AG10803 (cell line): ENCODE data around the gene COL27A1.
A peak's percentile ranks its signal among the peaks of the same experiment; 100 is the strongest.

Source experiments
- DNase-seq: peaks from one replicate; pipeline ENCODE4 v3.0.0; 2010; ENCODE audit warnings: low read depth
- H3K4me3 ChIP-seq: 2 replicates; pipeline ENCODE4 v1.5.1; 2011; ENCODE audit warnings: mild to moderate bottlenecking, low read length, control low read depth
- TF ChIP-seq, protein P1 (sequence below): conservative IDR thresholded peaks from 2 replicates; pipeline ENCODE4 v1.5.1; 2011; ENCODE audit warnings: mild to moderate bottlenecking, low read length, control low read depth, inconsistent platforms

The COL27A1 gene

DNA sequence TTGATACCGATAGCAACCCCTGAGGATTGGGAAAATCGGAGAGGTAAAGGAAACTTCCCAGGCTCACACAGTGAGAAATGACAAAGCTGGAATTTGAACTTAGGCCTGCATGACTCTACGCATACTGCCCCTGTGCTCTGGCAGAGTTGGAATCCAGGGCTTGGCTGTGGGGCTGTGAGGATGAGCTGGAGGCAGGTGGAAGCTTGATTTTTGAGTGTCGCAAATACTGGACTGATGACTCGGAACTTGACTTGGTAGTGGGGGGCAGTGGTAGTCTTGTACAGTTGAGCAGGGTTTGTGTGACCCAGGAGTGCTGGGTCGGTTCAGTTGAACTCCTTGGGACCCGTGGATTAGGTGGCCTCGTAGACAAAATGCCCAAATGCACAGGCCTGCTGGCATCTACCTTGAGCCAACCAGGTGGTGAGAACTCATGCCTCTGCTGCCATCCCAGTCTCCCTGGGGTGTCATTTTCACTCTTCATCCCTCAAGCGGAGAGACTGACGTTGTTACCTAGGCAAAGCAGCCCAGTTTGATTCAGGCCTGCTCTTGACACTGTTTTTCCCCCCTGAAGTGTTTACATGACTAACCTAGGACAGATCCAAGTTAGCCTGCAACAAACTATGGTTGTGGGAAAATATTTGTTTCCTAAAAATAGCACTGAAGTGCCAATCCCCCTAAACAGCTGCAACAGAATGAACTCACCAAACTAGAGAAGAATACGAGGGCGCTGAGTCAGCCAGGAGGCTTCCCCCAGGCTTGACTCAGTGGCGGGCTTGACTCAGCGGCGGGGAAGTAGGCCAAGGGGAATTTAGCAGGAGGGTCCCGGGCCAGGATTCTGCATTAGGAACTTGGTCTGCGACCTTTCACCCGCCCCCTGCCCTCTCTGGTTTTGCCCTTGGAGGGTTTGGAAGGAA lies 121.8 kb downstream of the COL27A1 start:
- H3K4me3 ChIP-seq, result no peak overlapping the region
- DNase-seq, result peak; percentile 95
- TF ChIP-seq, protein P1, sequence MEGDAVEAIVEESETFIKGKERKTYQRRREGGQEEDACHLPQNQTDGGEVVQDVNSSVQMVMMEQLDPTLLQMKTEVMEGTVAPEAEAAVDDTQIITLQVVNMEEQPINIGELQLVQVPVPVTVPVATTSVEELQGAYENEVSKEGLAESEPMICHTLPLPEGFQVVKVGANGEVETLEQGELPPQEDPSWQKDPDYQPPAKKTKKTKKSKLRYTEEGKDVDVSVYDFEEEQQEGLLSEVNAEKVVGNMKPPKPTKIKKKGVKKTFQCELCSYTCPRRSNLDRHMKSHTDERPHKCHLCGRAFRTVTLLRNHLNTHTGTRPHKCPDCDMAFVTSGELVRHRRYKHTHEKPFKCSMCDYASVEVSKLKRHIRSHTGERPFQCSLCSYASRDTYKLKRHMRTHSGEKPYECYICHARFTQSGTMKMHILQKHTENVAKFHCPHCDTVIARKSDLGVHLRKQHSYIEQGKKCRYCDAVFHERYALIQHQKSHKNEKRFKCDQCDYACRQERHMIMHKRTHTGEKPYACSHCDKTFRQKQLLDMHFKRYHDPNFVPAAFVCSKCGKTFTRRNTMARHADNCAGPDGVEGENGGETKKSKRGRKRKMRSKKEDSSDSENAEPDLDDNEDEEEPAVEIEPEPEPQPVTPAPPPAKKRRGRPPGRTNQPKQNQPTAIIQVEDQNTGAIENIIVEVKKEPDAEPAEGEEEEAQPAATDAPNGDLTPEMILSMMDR, result no peak

DNA sequence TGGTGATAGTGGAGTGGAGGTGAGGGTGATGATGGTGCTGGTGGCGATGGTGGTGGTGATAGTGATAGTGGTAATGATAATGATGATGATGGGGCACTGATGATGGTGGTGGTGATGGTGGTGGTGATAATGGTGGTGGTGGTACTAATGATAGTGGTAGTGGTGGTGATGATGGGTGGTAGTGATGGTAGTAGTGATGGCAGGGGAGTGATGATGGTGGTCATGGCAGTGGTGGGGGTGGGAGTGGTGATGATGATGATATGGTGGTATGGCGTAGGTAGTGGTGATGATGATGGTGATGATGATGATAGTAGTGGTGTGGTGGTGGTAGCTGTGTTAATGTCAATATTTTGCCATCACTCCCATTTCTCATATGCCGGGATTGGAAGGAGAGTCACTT lies 123.0 kb downstream of the COL27A1 start:
- TF ChIP-seq, protein P1, result no peak
- no peak for DNase-seq
- H3K4me3 ChIP-seq, result no peak overlapping the region

DNA sequence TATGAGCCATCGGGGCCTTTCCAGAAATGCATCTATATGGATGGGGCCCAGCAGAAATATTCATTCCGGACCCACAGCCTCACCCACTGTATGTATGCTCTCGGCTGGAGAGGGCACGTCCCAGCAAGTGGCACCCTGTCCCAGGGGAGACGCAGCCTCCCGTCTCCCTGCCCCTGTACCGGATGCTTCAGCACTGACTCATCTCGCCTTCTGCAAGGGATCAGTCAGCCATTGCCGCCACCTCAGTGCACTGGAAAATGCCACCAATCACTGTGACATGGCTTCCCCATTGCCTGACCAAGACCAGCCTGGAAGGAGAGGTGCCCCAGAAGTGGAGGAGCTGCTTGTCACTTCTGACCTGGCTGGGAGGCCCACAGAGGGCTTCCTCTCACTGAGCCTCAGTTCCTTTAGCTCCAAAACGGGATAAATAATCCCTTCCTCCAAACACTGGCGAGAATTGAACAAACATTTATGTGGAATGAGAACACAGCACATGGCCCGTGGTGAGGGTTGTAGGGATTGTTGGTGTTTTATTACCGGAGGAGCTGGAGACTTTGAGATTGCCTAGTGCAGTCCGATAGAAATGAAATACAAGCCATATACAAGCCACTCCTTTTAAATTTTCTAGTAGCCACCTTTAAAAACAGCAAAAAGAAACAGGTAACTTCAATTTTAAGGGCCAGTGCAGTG lies 123.7 kb downstream of the COL27A1 start:
- peak; percentile 65 for DNase-seq
- TF ChIP-seq, protein P1, result no peak
- no peak overlapping the region for H3K4me3 ChIP-seq

DNA sequence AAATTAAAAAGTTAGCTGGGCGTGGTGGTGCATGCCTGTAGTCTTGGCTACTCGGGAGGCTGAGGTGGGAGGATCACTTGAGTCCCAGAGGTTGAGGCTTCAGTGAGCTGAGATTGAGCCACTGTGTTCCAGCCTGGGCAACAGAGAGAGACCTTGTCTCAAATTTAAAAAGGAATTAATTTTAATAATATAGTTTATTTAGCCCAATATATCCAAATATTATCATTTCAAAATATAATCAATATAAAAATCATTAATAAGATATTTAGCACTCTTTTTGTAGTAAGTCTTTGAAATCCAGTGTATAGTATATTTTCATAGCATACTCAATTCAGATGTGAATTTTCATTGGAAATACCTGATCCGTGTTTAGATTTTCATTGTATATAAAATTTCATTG lies 124.4 kb downstream of the COL27A1 start:
- DNase-seq, result no peak
- H3K4me3 ChIP-seq, result no peak overlapping the region
- TF ChIP-seq, protein P1, result no peak

DNA sequence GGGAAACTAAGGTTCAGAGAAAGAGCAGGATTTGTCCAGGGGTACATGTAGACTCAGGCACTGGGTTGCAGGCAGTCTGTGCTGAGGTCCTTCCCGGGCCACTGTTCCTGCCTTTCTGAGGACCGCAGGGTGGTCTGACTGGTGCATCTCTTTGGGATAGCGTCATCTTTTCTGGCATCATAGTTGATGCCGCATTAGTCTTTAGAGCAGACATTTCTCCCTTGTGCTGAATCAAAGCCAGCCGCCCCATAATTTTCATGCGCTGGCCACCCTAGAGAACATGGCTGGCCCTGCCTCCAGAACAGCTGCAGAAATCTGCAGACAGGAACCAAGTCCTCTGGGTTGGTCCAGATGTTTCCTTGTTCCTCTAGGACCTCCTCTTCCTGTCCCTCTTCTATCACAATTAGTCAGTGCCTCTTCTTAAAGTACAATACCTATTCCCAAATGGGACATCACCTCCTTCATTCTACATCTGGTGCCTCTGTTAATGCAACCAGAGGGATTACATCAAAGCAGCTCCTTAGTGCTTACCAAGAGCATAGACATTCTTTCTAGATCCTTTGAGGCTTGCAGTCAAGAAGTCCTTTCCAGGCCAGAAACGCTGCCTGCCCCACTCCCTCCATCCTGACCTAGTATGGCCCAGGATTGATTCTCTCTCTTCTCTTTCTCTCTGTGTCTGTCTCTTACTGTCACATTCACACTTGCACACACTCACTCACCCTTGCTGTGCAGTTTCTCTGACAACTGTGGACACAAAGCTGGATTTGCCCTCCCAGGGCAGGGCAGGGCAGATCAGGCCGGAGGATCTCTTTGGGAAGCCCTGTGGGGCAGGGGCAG lies 125.5 kb downstream of the COL27A1 start:
- TF ChIP-seq, protein P1, result no peak
- peak; percentile 58 for DNase-seq
- H3K4me3 ChIP-seq, result no peak overlapping the region

DNA sequence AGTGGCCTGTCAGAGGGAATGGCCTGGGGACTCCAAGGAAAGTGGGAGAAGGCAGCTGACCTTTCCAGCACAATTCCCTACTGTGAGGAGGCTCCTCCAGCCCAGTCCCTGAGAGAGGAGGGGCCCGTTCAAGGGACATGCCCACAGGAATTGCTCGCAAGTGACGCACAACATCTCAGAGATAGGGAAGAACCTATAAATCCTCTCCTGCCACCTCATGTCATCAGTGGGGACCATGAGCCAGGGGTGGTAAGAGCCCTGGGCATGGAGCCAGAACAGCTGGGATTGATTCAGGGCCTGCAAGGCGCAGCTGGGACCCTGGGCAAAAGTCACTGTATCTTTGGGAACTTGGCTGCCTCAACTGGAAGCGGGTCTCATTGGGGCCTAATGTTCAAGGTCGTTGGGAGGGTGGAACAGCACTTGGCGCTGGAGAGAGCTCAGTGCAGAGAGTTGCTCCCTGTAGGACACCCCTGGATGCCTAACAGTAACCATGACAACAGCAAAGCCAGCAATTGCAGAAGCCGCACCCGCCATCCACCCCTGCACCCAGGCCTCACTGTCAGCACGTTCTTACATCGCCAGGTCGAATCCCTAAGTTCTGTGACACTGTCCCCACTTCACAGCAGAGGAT lies 126.3 kb downstream of the COL27A1 start:
- TF ChIP-seq, protein P1, result no peak
- peak; percentile 84 for DNase-seq
- no peak overlapping the region for H3K4me3 ChIP-seq
